Measurements from ENCODE around the gene GPR68. TPM values are rescaled to one million over a fixed set of nuclear protein-coding genes. Genes with fewer than 3 reads are reported as not detected.

GPR68 gene
- polyA plus RNA-seq, 1 donor (not counting 4 experiments of a cell fraction or from before 2014, with no cell fraction given): 1.2 TPM

DNA sequence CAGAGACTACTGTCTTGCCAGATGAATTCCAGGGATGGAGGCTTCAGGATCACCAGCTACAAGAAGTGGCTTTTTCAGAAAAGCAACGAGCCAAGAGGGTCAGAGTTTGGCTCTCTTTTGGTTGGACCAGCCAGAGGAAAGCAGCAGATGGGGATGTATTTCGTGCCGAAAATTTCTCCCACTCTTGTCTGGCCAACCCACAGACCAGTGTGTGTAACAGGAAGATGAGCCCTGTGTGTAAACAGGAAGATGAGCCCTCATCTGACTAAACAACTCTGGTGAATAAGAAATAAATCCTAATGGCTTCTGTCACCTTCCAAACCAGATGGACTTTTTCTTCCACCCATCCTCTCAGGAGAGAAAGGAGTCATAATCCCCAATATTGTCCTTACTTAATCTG lies 13.1 kb downstream of the GPR68 start:
- H2AFZ ChIP-seq (ENCODE audit: control insufficient read depth, low read length): no peak overlapping the region
- no peak for DNase-seq (ENCODE audit: low read depth, low spot score)
- no peaks in the 10 kb centered on the region for H3K36me3 ChIP-seq (ENCODE audit: control insufficient read depth in 2 of 2, extremely low read depth in 1 of 2, insufficient read depth in 2 of 2, low read length in 2 of 2)
- H3K4me3 ChIP-seq (ENCODE audit: control insufficient read depth in 2 of 3, extremely low read depth in 1 of 3, insufficient read depth in 2 of 3, low read depth in 1 of 3, low read length in 3 of 3): no peak overlapping the region
- H4K20me1 ChIP-seq (ENCODE audit: control insufficient read depth, extremely low read depth, insufficient read depth, low read length): no peaks in the 10 kb centered on the region
- H3K27me3 ChIP-seq (ENCODE audit: control insufficient read depth, extremely low read depth, insufficient read depth, low read length): no peaks in the 10 kb centered on the region
- H3K27ac ChIP-seq (ENCODE audit: control insufficient read depth, insufficient read depth, low read length): no peak overlapping the region
- no peak overlapping the region for H3K9ac ChIP-seq (ENCODE audit: control insufficient read depth, extremely low read depth, insufficient read depth, low read length)
- no peaks in the 10 kb centered on the region for H3K9me3 ChIP-seq (ENCODE audit: control insufficient read depth, low read depth, low read length)
- TF ChIP-seq, protein P1, sequence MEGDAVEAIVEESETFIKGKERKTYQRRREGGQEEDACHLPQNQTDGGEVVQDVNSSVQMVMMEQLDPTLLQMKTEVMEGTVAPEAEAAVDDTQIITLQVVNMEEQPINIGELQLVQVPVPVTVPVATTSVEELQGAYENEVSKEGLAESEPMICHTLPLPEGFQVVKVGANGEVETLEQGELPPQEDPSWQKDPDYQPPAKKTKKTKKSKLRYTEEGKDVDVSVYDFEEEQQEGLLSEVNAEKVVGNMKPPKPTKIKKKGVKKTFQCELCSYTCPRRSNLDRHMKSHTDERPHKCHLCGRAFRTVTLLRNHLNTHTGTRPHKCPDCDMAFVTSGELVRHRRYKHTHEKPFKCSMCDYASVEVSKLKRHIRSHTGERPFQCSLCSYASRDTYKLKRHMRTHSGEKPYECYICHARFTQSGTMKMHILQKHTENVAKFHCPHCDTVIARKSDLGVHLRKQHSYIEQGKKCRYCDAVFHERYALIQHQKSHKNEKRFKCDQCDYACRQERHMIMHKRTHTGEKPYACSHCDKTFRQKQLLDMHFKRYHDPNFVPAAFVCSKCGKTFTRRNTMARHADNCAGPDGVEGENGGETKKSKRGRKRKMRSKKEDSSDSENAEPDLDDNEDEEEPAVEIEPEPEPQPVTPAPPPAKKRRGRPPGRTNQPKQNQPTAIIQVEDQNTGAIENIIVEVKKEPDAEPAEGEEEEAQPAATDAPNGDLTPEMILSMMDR (optimal IDR thresholded peaks at IDR 0.05 in 1 of 3, IDR thresholded peaks at IDR 0.05 in 1 of 3, conservative IDR thresholded peaks at IDR 0.05 in 1 of 3; ENCODE audit: extremely low read depth in 1 of 3, insufficient read depth in 2 of 3, low read length in 3 of 3): no peak
- TF ChIP-seq EZH2 (IDR thresholded peaks at IDR 0.05; ENCODE audit: low read length): no peak
- FAIRE-seq: no peak
- no peak overlapping the region for H3K4me2 ChIP-seq (ENCODE audit: control insufficient read depth, extremely low read depth, insufficient read depth, low read depth, low read length)
- H3K9me1 ChIP-seq (ENCODE audit: control insufficient read depth, extremely low read depth, insufficient read depth, low read length): no peaks in the 10 kb centered on the region
- dilution Hi-C loops (cut with MboI; ENCODE audit: extremely low pct_ligation_motif_present, low sequenced_read_pairs): no loop called here
- H3K4me1 ChIP-seq (ENCODE audit: control insufficient read depth, extremely low read depth, insufficient read depth, low read length): peaks cover 31% of the 10 kb centered on the region
- no peaks in the 10 kb centered on the region for H3K79me2 ChIP-seq (ENCODE audit: control insufficient read depth, insufficient read depth, low read length)

DNA sequence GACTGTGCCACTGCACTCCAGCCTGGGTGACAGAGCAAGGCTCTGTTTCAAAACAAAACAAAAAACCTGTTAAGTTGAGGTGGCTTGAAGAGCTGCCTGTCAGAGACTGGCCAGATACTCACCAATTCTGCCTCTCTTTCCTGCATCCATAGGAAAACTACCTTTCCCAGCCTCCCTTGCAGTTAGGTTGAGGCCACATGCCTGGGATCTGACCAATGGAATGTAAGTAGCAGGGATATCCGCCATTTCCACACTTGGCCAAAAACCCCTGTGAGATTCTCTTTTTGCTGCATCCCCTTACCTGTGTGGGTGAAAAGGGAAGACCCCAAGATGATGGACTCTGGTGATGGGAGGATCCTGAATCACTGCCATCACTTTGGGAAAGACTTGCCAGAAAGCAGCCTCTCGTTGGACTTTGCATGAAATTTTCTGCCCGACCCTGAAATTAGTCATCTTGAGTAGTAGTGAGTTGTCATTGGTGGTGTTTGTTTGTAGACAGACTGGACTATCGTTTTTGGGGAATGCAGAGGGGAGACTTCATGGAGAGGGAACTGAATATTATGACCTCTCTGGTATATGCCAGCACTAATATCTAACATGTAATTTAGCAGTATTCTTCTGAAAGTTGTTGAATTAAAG lies 14.0 kb downstream of the GPR68 start:
- Histone ChIP-seq H4K20me1 (ENCODE audit: control insufficient read depth, extremely low read depth, insufficient read depth, low read length) (no peaks in the 10 kb centered on the region), H3K4me1 (ENCODE audit: control insufficient read depth, extremely low read depth, insufficient read depth, low read length) (peaks cover 31% of the 10 kb centered on the region), H3K9me3 (ENCODE audit: control insufficient read depth, low read depth, low read length) (no peaks in the 10 kb centered on the region), H3K4me3 (ENCODE audit: control insufficient read depth in 2 of 3, extremely low read depth in 1 of 3, insufficient read depth in 2 of 3, low read depth in 1 of 3, low read length in 3 of 3) (no peak overlapping the region), H2AFZ (ENCODE audit: control insufficient read depth, low read length) (no peak overlapping the region), H3K79me2 (ENCODE audit: control insufficient read depth, insufficient read depth, low read length) (no peaks in the 10 kb centered on the region), H3K4me2 (ENCODE audit: control insufficient read depth, extremely low read depth, insufficient read depth, low read depth, low read length) (no peak overlapping the region), H3K27me3 (ENCODE audit: control insufficient read depth, extremely low read depth, insufficient read depth, low read length) (no peaks in the 10 kb centered on the region), H3K9me1 (ENCODE audit: control insufficient read depth, extremely low read depth, insufficient read depth, low read length) (no peaks in the 10 kb centered on the region), H3K27ac (ENCODE audit: control insufficient read depth, insufficient read depth, low read length) (no peak overlapping the region), H3K36me3 (ENCODE audit: control insufficient read depth in 2 of 2, extremely low read depth in 1 of 2, insufficient read depth in 2 of 2, low read length in 2 of 2) (no peaks in the 10 kb centered on the region), H3K9ac (ENCODE audit: control insufficient read depth, extremely low read depth, insufficient read depth, low read length) (no peak overlapping the region)
- dilution Hi-C loops (cut with MboI; ENCODE audit: extremely low pct_ligation_motif_present, low sequenced_read_pairs): no loop called here
- DNase-seq (ENCODE audit: low read depth, low spot score): no peak
- no peak for TF ChIP-seq EZH2 (IDR thresholded peaks at IDR 0.05; ENCODE audit: low read length)
- TF ChIP-seq, protein P1 (optimal IDR thresholded peaks at IDR 0.05 in 1 of 3, IDR thresholded peaks at IDR 0.05 in 1 of 3, conservative IDR thresholded peaks at IDR 0.05 in 1 of 3; ENCODE audit: extremely low read depth in 1 of 3, insufficient read depth in 2 of 3, low read length in 3 of 3): no peak
- FAIRE-seq: no peak

Measured in keratinocyte (primary cell).